GM12892 (cell line): Measurements from ENCODE around the gene WWOX.

Experiments
- POLR2A ChIP-seq: IDR thresholded peaks from 2 replicates; pipeline ENCODE4 v1.6.1; 2011; ENCODE audit warnings: low read depth, low read length, control low read depth
- POLR2AphosphoS5 ChIP-seq: IDR thresholded peaks from 2 replicates; pipeline ENCODE4 v1.6.1; 2011; ENCODE audit warnings: low read depth, low read length, control low read depth
- TAF1 ChIP-seq: IDR thresholded peaks from 2 replicates; pipeline ENCODE4 v1.6.1; 2011; ENCODE audit warnings: low read depth, mild to moderate bottlenecking, control low read depth, low read length, borderline replicate concordance

GRCh38 chr16:78731785-78732184, 632.3 kb downstream of the WWOX start:
- TF ChIP-seq POLR2AphosphoS5 (no peak), POLR2A (no peak), TAF1 (no peak)
